ENCODE measurements around the gene CISD2.
"Not testable (repeated sequence)": the region's sequence is repeated elsewhere in the genome, so short reads cannot be mapped to it uniquely, and the experiment has no call there.

The CISD2 gene

DNA sequence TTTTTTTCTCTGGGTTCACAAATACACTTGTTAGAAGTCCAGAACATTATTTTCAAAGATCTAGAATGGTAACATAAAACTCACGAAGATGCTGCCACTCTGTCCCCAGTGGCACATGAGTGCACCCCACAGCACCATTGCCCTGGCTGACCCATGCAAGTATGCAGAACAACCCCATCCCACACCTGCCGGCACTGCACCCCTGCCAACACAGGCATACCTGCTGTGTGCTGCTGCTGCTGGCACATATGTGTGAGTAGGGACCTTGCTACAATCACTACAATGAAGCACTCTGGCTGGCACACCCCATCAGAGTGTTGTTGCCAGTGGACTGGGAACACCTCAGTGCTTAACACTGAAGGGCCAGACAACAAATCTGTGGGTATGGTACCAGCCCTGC, 66.9 kb downstream of the CISD2 start:
- no peak for DNase-seq

DNA sequence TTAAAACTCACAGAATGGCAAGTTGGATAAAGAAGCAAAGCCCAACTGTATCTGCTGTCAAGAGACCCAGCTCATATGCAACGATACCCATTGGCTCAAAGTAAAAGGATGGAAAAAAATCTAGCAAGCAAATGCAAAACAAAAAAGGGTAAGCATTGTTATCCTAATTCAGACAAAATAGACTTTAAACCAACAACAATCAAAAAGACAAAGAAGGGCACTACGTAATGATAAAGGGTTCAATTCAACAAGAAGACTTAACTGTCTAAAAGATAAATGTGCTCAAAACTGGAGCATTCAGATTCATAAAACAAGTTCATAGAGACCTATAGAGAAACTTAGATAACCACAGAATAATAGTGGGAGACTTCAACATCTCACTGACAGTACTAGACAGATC, 69.3 kb downstream of the CISD2 start:
- not testable (repeated sequence) for DNase-seq

Data from CD4-positive, alpha-beta T cell treated with Interleukin-17A for 4 hours (primary cell).